ENCODE measurements around the gene ELMO1.

The ELMO1 gene

GRCh38 chr7:37282093-37282444 is 166.6 kb downstream of the ELMO1 start:
- DNase-seq (ENCODE audit: extremely low read depth in 1 of 2, low read depth in 1 of 2), result no peak

- DNase-seq (ENCODE audit: extremely low read depth in 1 of 2, low read depth in 1 of 2), result no peak
These were observed 167.1 kb downstream of the ELMO1 start for GRCh38 chr7:37281368-37282092.

- DNase-seq (ENCODE audit: extremely low read depth in 1 of 2, low read depth in 1 of 2), result no peak
These were observed 171.2 kb downstream of the ELMO1 start for GRCh38 chr7:37277513-37277912.

- no peak for DNase-seq (ENCODE audit: extremely low read depth in 1 of 2, low read depth in 1 of 2)
These were observed 173.5 kb downstream of the ELMO1 start for GRCh38 chr7:37275078-37275710.

GRCh38 chr7:37273891-37274290 is 174.8 kb downstream of the ELMO1 start:
- DNase-seq (ENCODE audit: extremely low read depth in 1 of 2, low read depth in 1 of 2), result no peak

GRCh38 chr7:37269711-37270508 is 178.8 kb downstream of the ELMO1 start:
- no peak for DNase-seq (ENCODE audit: extremely low read depth in 1 of 2, low read depth in 1 of 2)

GRCh38 chr7:37267251-37267650 is 181.4 kb downstream of the ELMO1 start:
- DNase-seq (ENCODE audit: extremely low read depth in 1 of 2, low read depth in 1 of 2), result no peak

GRCh38 chr7:37265876-37266275 is 182.8 kb downstream of the ELMO1 start:
- DNase-seq (ENCODE audit: extremely low read depth in 1 of 2, low read depth in 1 of 2), result no peak

GRCh38 chr7:37265006-37265405 is 183.7 kb downstream of the ELMO1 start:
- DNase-seq (ENCODE audit: extremely low read depth in 1 of 2, low read depth in 1 of 2), result no peak

- no peak for DNase-seq (ENCODE audit: extremely low read depth in 1 of 2, low read depth in 1 of 2)
These were observed 186.5 kb downstream of the ELMO1 start for GRCh38 chr7:37262181-37262580.

- no peak for DNase-seq (ENCODE audit: extremely low read depth in 1 of 2, low read depth in 1 of 2)
These were observed 189.3 kb downstream of the ELMO1 start for GRCh38 chr7:37259319-37259821.

GRCh38 chr7:37256631-37257030 is 192.0 kb downstream of the ELMO1 start:
- no peak for DNase-seq (ENCODE audit: extremely low read depth in 1 of 2, low read depth in 1 of 2)

GRCh38 chr7:37255327-37255944 is 193.2 kb downstream of the ELMO1 start:
- DNase-seq (ENCODE audit: extremely low read depth in 1 of 2, low read depth in 1 of 2), result no peak

- no peak for DNase-seq (ENCODE audit: extremely low read depth in 1 of 2, low read depth in 1 of 2)
These were observed 197.4 kb downstream of the ELMO1 start for GRCh38 chr7:37251222-37251621.

- no peak for DNase-seq (ENCODE audit: extremely low read depth in 1 of 2, low read depth in 1 of 2)
These were observed 199.4 kb downstream of the ELMO1 start for GRCh38 chr7:37249240-37249639.

GRCh38 chr7:37248396-37248861 is 200.2 kb downstream of the ELMO1 start:
- no peak for DNase-seq (ENCODE audit: extremely low read depth in 1 of 2, low read depth in 1 of 2)

GRCh38 chr7:37247861-37248260 is 200.8 kb downstream of the ELMO1 start:
- no peak for DNase-seq (ENCODE audit: extremely low read depth in 1 of 2, low read depth in 1 of 2)

GRCh38 chr7:37245590-37245989 is 203.1 kb downstream of the ELMO1 start:
- no peak for DNase-seq (ENCODE audit: extremely low read depth in 1 of 2, low read depth in 1 of 2)

GRCh38 chr7:37236906-37237305 is 211.8 kb downstream of the ELMO1 start:
- no peak for DNase-seq (ENCODE audit: extremely low read depth in 1 of 2, low read depth in 1 of 2)

- no peak for DNase-seq (ENCODE audit: extremely low read depth in 1 of 2, low read depth in 1 of 2)
These were observed 212.9 kb downstream of the ELMO1 start for GRCh38 chr7:37235813-37236212.

GRCh38 chr7:37234928-37235327 is 213.7 kb downstream of the ELMO1 start:
- DNase-seq (ENCODE audit: extremely low read depth in 1 of 2, low read depth in 1 of 2), result no peak

All from activated CD8-positive, alpha-beta memory T cell treated with anti-CD3 and anti-CD28 coated beads for 1 hour (primary cell).